Measurements from ENCODE around the gene ZNG1F. TPM values are rescaled to one million over a fixed set of nuclear protein-coding genes. Genes with fewer than 3 reads are reported as not detected.
"Not testable (repeated sequence)": the region's sequence is repeated elsewhere in the genome, so short reads cannot be mapped to it uniquely, and the experiment has no call there.

ZNG1F gene
- total and polyA plus RNA-seq, 2 experiments from 2014 or later: 2.2 to 5.7 TPM

DNA sequence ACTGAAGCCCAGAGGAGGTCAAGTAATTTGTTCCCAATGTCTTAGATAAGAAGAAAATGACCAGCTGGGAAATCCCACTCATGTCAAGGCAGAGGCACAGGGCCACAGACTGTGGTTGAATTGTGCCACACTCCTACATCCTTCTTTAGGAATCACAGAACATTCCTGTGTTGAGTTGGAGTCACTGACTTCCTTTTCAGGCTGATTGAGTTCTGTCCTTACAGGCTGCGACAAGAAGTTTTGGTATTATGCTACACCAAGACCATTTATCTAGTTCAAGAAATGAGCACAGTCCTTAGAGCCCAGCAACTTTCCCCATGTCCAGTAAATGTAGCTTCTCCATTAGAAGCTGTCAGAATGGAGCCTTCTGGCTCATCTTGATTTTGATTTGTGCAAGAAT is 98.7 kb downstream of the ZNG1F start:
- H3K27me3 ChIP-seq (replicated peaks; ENCODE audit: insufficient read depth): peaks cover 20% of the 10 kb centered on the region; the same call in 1 of the 2 replicates
- H3K4me3 ChIP-seq; H3K79me2 ChIP-seq (ENCODE audit: insufficient read depth); H3K36me3 ChIP-seq (ENCODE audit: low read depth); H2AFZ ChIP-seq; H3F3A ChIP-seq (ENCODE audit: insufficient read depth); H3K9ac ChIP-seq; H3K4me2 ChIP-seq (ENCODE audit: unreplicated experiment); in situ Hi-C loops (cut with MboI); H3K9me2 ChIP-seq (ENCODE audit: insufficient read depth); DNase-seq; H3K9me3 ChIP-seq (ENCODE audit: low read depth); H3K27ac ChIP-seq; H3K4me1 ChIP-seq (ENCODE audit: insufficient read depth); H4K20me1 ChIP-seq (ENCODE audit: insufficient read depth): not testable (repeated sequence)
- 22 to 28% methylated on average over 1 of the region's 1 CpG for WGBS, 2 experiments (ENCODE audit: low coverage in 1 of 2, low lambda C conversion rate in 2 of 2, missing lambda C conversion rate in 2 of 2)

DNA sequence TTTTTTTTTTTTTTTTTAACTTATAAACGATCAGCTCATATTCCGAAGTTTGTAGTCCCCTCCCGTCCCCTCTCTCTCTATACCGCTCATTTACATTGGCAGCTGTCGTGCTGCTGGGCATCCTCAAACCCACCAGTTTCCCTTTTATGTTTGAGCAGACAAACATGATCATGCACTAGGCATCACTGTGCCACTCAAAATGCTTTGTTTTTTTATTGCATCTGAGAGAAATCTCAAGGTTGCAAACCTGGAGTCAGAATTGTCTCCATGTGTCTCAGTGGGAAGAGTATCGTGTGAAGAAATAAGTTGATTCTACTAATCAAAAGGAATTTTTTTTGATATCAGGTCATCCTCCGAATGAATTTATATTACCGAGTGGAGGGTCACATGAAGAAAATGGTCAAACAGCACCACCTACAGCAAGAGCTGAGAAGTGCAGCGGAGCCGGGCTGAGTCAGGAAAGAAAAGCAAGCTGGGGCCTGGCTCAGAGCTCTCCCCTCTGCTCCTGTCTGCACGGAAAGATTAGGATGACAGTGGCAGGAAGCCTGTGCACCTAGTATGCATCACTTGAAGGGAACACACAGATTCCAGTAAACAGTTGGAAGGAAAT is 100.6 kb downstream of the ZNG1F start:
- DNase-seq; in situ Hi-C loops (cut with MboI); H3K9me2 ChIP-seq (ENCODE audit: insufficient read depth); H3K9ac ChIP-seq; H3K9me3 ChIP-seq (ENCODE audit: low read depth); H3K79me2 ChIP-seq (ENCODE audit: insufficient read depth); H2AFZ ChIP-seq; H3K27ac ChIP-seq; H4K20me1 ChIP-seq (ENCODE audit: insufficient read depth); H3F3A ChIP-seq (ENCODE audit: insufficient read depth); H3K36me3 ChIP-seq (ENCODE audit: low read depth); H3K4me1 ChIP-seq (ENCODE audit: insufficient read depth); H3K4me2 ChIP-seq (ENCODE audit: unreplicated experiment); H3K4me3 ChIP-seq: not testable (repeated sequence)
- H3K27me3 ChIP-seq (replicated peaks; ENCODE audit: insufficient read depth): peaks cover 23% of the 10 kb centered on the region; the same call in 1 of the 2 replicates
- 5 to 12% methylated on average over 9 to 10 of the region's 11 CpGs for WGBS, 2 experiments (ENCODE audit: low coverage in 1 of 2, low lambda C conversion rate in 2 of 2, missing lambda C conversion rate in 2 of 2)

DNA sequence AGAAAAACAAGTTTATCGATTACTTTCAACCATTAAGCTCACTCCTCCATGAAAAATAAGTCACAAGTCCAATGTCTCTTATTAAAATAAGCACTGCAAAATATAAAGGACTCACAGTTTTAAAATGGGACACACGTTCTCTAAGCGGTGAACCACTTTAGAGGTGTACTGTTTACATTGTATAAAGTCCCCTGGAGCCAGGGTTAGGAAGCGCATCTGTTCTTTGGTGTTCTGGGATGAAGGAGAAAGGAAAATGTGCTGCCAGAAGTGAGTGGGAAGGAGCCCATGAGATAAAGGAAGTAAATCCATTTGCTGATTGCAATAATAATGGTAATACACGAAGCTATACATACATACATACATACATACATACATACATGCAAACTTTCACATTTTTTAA is 101.2 kb downstream of the ZNG1F start:
- H3F3A ChIP-seq (ENCODE audit: insufficient read depth); H3K9me2 ChIP-seq (ENCODE audit: insufficient read depth); DNase-seq; in situ Hi-C loops (cut with MboI); H3K4me3 ChIP-seq; H3K36me3 ChIP-seq (ENCODE audit: low read depth); H4K20me1 ChIP-seq (ENCODE audit: insufficient read depth); H3K4me2 ChIP-seq (ENCODE audit: unreplicated experiment); H3K27ac ChIP-seq; H3K4me1 ChIP-seq (ENCODE audit: insufficient read depth); H2AFZ ChIP-seq; H3K9me3 ChIP-seq (ENCODE audit: low read depth); H3K79me2 ChIP-seq (ENCODE audit: insufficient read depth); H3K9ac ChIP-seq: not testable (repeated sequence)
- WGBS, 2 experiments (ENCODE audit: low coverage in 1 of 2, low lambda C conversion rate in 2 of 2, missing lambda C conversion rate in 2 of 2): 58 to 59% methylated on average over 5 of the region's 5 CpGs
- H3K27me3 ChIP-seq (replicated peaks; ENCODE audit: insufficient read depth): peaks cover 23% of the 10 kb centered on the region; the same call in 1 of the 2 replicates

DNA sequence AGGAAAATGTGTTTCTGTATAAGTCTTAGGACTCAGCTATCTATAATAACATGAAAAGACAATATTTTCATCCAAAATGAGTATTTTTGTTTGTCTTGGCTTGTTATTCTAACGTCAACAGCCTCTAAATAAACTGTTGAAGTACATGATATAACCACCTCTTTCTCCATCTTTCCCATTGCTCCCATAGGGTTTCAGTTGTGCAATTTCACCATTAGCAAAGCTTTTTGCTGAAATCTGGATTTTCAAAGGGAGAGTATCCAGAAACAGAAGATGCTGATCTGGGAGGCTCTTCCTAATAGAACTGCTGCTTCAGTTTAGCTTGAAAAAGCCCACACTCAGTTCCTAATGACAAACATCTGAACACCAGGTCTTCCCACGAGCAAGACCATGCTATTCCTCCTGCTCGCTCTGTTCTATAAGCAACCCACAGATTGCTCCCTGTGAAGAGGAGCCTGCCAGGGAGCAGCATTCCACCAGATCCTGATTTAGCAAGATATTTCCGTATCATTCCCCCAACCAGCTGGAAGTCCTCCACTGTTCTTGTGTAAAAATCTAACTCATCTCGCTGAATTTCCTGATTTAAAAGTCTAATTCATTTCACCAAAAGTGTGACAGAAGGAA is 101.8 kb downstream of the ZNG1F start:
- H3K9me2 ChIP-seq (ENCODE audit: insufficient read depth); H3F3A ChIP-seq (ENCODE audit: insufficient read depth); H3K79me2 ChIP-seq (ENCODE audit: insufficient read depth); H3K4me1 ChIP-seq (ENCODE audit: insufficient read depth); in situ Hi-C loops (cut with MboI); H3K9me3 ChIP-seq (ENCODE audit: low read depth); H2AFZ ChIP-seq; H3K4me2 ChIP-seq (ENCODE audit: unreplicated experiment); H3K36me3 ChIP-seq (ENCODE audit: low read depth); H4K20me1 ChIP-seq (ENCODE audit: insufficient read depth); H3K4me3 ChIP-seq; H3K9ac ChIP-seq; H3K27ac ChIP-seq: not testable (repeated sequence)
- 29 to 31% methylated on average over 5 of the region's 5 CpGs for WGBS, 2 experiments (ENCODE audit: low coverage in 1 of 2, low lambda C conversion rate in 2 of 2, missing lambda C conversion rate in 2 of 2)
- peaks cover 23% of the 10 kb centered on the region; the same call in 1 of the 2 replicates for H3K27me3 ChIP-seq (replicated peaks; ENCODE audit: insufficient read depth)
- peak; percentile 15 for DNase-seq

DNA sequence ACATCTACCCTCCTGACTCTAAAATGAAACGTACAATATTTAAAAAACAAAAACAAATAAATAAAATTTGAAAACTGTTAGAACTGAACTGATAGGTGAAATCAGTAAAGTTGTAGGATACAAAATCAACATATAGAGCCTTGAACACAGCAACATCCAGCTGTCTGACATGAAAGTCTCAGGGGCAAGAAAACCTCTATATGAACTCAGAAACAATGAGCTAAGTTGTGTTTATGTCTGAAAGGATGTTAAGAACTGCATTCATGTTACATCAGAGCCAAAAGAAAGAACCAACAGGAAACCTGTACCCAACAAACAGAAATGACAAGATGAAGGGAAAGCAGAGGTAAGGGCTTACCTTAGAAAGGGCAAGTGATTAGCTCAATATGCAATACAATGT is 102.4 kb downstream of the ZNG1F start:
- DNase-seq; H3K27ac ChIP-seq; H3K36me3 ChIP-seq (ENCODE audit: low read depth); H3F3A ChIP-seq (ENCODE audit: insufficient read depth); H3K9ac ChIP-seq; H3K4me1 ChIP-seq (ENCODE audit: insufficient read depth); in situ Hi-C loops (cut with MboI); H2AFZ ChIP-seq; H3K9me2 ChIP-seq (ENCODE audit: insufficient read depth); H4K20me1 ChIP-seq (ENCODE audit: insufficient read depth); H3K79me2 ChIP-seq (ENCODE audit: insufficient read depth); H3K4me3 ChIP-seq; H3K4me2 ChIP-seq (ENCODE audit: unreplicated experiment); H3K9me3 ChIP-seq (ENCODE audit: low read depth): not testable (repeated sequence)
- 71 to 83% methylated on average over 1 of the region's 1 CpG for WGBS, 2 experiments (ENCODE audit: low coverage in 1 of 2, low lambda C conversion rate in 2 of 2, missing lambda C conversion rate in 2 of 2)
- peaks cover 23% of the 10 kb centered on the region; the same call in 1 of the 2 replicates for H3K27me3 ChIP-seq (replicated peaks; ENCODE audit: insufficient read depth)

DNA sequence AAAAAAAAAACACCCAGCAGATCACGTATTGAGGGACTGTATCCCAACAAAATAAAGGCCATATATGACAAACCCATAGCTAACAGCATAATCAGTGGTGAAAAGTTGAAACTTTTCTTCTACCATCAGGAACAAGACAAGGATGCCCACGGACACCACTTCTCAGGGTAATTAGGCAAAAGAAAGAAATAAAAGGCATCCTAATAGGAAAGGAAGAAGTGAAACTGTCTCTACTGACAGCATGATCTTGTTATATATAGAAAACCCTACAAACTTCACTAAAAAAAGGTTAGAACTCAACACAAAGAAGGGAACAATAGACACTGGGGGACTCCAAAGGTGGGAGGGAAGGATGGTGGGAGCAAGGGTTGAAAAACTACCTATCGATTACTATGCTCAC is 102.9 kb downstream of the ZNG1F start:
- H3K4me1 ChIP-seq (ENCODE audit: insufficient read depth); H3K9me2 ChIP-seq (ENCODE audit: insufficient read depth); H3K36me3 ChIP-seq (ENCODE audit: low read depth); H3F3A ChIP-seq (ENCODE audit: insufficient read depth); H3K4me2 ChIP-seq (ENCODE audit: unreplicated experiment); H3K9me3 ChIP-seq (ENCODE audit: low read depth); H2AFZ ChIP-seq; H3K79me2 ChIP-seq (ENCODE audit: insufficient read depth); H4K20me1 ChIP-seq (ENCODE audit: insufficient read depth); DNase-seq; in situ Hi-C loops (cut with MboI); H3K4me3 ChIP-seq; H3K27ac ChIP-seq; H3K9ac ChIP-seq: not testable (repeated sequence)
- 63 to 66% methylated on average over 3 of the region's 3 CpGs for WGBS, 2 experiments (ENCODE audit: low coverage in 1 of 2, low lambda C conversion rate in 2 of 2, missing lambda C conversion rate in 2 of 2)
- H3K27me3 ChIP-seq (replicated peaks; ENCODE audit: insufficient read depth): peaks cover 23% of the 10 kb centered on the region; the same call in 1 of the 2 replicates

DNA sequence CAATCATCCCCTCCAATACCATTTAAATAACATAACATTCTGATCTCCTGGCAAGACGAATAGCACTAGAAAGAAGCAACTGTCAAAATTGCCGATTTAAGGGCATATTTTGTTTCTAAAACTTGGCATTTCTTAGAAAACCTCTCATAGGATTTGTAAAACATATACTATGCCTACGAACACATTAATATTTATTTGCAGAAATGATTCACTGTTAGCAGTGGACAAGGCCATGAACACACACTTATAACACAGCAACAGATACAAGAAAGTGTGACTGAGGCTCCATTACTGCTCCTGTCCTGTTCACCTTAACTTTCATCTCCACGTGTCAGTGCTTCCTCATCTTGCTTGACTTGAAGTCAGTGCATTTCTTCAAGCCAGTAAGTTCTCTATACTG is 106.8 kb downstream of the ZNG1F start:
- H3K4me2 ChIP-seq (ENCODE audit: unreplicated experiment); H3K9me3 ChIP-seq (ENCODE audit: low read depth); H3K4me1 ChIP-seq (ENCODE audit: insufficient read depth); H3K36me3 ChIP-seq (ENCODE audit: low read depth); H2AFZ ChIP-seq; H3K79me2 ChIP-seq (ENCODE audit: insufficient read depth); H4K20me1 ChIP-seq (ENCODE audit: insufficient read depth); DNase-seq; H3K4me3 ChIP-seq; H3K9me2 ChIP-seq (ENCODE audit: insufficient read depth); H3K9ac ChIP-seq; H3K27ac ChIP-seq; H3F3A ChIP-seq (ENCODE audit: insufficient read depth); in situ Hi-C loops (cut with MboI): not testable (repeated sequence)
- 61% methylated on average over 4 of the region's 4 CpGs for WGBS, 2 experiments (ENCODE audit: low coverage in 1 of 2, low lambda C conversion rate in 2 of 2, missing lambda C conversion rate in 2 of 2)
- H3K27me3 ChIP-seq (replicated peaks; ENCODE audit: insufficient read depth): peaks cover 19% of the 10 kb centered on the region; the same call in 1 of the 2 replicates
